NCI-H526 treated with DMSO at 0.1 percent for 48 hours (cell line): ENCODE results near the gene FBLN2.

ENCODE experiments used
- DNase-seq: peaks from one replicate; lab custom pipeline; 2025; lab: John Stamatoyannopoulos, UW

Gene FBLN2

GRCh38 chr3:13624671-13625125, 75.8 kb downstream of the FBLN2 start:
- DNase-seq: no peak

GRCh38 chr3:13626396-13626795, 77.5 kb downstream of the FBLN2 start:
- no peak for DNase-seq

- DNase-seq: no peak
Measured at GRCh38 chr3:13626915-13627460, 78.1 kb downstream of the FBLN2 start.

- DNase-seq: no peak
Measured at GRCh38 chr3:13627681-13628080, 78.8 kb downstream of the FBLN2 start.

- no peak for DNase-seq
Measured at GRCh38 chr3:13628432-13628831, 79.5 kb downstream of the FBLN2 start.

GRCh38 chr3:13628841-13629551, 80.1 kb downstream of the FBLN2 start:
- DNase-seq: no peak

- DNase-seq: no peak
Measured at GRCh38 chr3:13629644-13630043, 80.7 kb downstream of the FBLN2 start.

- no peak for DNase-seq
Measured at GRCh38 chr3:13631256-13631655, 82.3 kb downstream of the FBLN2 start.

- no peak for DNase-seq
Measured at GRCh38 chr3:13633176-13633575, 84.3 kb downstream of the FBLN2 start.

GRCh38 chr3:13634151-13634550, 85.2 kb downstream of the FBLN2 start:
- DNase-seq: no peak

- no peak for DNase-seq
Measured at GRCh38 chr3:13634615-13635014, 85.7 kb downstream of the FBLN2 start.

- DNase-seq: no peak
Measured at GRCh38 chr3:13636186-13636585, 87.3 kb downstream of the FBLN2 start.

GRCh38 chr3:13636874-13637273, 87.9 kb downstream of the FBLN2 start:
- DNase-seq: no peak

- DNase-seq: no peak
Measured at GRCh38 chr3:13637311-13637891, 88.5 kb downstream of the FBLN2 start.

- DNase-seq: no peak
Measured at GRCh38 chr3:13637953-13638352, 89.0 kb downstream of the FBLN2 start.

- no peak for DNase-seq
Measured at GRCh38 chr3:13638927-13639326, 90.0 kb downstream of the FBLN2 start.

GRCh38 chr3:13642597-13642996, 93.7 kb downstream of the FBLN2 start:
- DNase-seq: no peak

GRCh38 chr3:13644341-13645117, 95.6 kb downstream of the FBLN2 start:
- DNase-seq: no peak

- no peak for DNase-seq
Measured at GRCh38 chr3:13645801-13646637, 97.1 kb downstream of the FBLN2 start.

- DNase-seq: no peak
Measured at GRCh38 chr3:13647298-13648059, 98.6 kb downstream of the FBLN2 start.
